Brain pericyte (primary cell): ENCODE measurements around the gene FHL2.
A peak's percentile ranks its signal among the peaks of the same experiment; 100 is the strongest.
"Not testable (repeated sequence)": the region's sequence is repeated elsewhere in the genome, so short reads cannot be mapped to it uniquely, and the experiment has no call there.

ENCODE experiments used
- DNase-seq: peaks from one replicate; pipeline ENCODE4 v3.0.0-alpha.2; 2012; ENCODE audit warnings: low read depth, low spot score

The FHL2 gene, protein sequence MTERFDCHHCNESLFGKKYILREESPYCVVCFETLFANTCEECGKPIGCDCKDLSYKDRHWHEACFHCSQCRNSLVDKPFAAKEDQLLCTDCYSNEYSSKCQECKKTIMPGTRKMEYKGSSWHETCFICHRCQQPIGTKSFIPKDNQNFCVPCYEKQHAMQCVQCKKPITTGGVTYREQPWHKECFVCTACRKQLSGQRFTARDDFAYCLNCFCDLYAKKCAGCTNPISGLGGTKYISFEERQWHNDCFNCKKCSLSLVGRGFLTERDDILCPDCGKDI

DNA sequence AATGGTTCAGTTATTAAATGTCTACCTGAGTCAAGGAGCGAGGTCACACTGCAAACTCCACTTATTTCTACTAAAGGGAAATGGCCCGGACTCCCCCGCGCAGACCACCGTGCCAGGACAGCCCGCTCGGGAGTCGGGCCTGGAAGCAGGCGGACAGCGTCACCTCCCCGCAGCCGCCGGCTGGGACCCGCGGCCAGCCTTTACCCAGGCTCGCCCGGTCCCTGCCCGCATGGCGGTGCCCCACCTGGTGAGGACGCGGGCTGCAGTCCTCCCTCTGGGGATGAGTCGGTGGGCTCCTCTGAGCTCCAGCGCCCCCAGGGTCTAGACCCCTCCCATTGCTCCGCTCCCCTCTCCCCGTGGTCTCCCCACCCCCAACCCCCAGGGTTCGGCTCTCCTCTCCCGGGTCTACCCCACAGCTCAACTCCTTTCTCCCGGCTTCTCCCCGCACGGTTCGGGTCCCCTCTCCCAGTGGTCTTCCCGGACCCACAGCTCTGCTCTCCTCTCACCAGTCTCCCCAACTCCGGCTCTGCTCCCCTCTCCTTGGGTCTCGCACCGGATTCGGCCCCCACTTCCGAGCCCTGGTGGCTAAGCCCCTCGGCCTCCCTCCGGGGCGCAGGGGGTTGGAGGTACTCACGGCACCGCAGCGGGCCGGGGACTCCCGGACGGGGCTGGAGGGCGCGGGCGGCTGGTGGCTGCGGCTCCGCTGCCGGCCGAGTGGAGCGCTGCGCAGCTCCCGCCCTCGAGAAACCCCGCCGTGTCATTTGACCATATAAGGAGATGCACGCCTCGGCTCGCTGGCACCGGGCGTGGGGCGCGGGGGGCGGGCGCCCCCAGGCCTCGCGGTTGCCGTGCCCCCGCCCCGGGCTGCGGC, at the start of gene FHL2:
Gene FHL2, minus strand, starts transcription at position 716 of the 871 bp plus-strand sequence. CDS start 12,535 bp downstream, outside the sequence.
- no peak for DNase-seq

DNA sequence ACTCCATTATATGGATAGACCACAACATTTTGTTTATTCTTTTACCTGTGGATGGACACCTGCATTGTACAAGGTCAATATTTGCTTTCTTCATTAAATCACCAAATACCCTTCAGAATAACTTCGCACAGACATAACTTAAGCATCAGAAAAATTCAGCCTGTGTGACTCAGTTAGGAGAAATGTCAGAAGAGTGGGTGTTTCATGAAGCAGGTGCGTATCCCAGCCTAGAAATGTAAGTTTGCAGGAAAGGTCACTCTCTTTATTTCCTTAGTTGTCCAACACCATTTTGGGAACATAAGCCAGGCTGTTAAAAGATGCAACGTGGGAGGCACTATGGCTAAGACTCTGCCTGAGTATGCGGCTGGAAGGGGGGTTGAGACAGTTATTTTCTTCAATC, 48.6 kb upstream of the FHL2 start:
- DNase-seq = no peak

DNA sequence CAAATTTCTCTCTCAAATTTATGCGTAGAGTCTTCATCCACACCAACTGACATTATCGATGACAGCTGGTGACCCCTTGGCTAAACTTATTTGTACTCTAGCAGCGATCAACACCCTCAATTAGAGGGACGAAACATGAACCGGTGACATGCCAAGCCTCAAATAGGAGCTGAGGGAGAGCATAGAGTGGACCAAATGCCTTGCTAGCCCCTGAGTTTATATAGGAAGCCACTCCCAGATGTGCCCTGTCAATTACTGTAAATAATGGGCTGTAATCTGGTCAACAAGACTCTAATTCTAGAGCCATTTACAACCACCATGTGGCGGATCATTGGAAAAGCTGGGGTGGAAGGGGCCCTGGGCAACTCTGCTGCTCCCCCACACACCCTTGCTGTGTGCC, 47.6 kb upstream of the FHL2 start:
- DNase-seq = no peak

DNA sequence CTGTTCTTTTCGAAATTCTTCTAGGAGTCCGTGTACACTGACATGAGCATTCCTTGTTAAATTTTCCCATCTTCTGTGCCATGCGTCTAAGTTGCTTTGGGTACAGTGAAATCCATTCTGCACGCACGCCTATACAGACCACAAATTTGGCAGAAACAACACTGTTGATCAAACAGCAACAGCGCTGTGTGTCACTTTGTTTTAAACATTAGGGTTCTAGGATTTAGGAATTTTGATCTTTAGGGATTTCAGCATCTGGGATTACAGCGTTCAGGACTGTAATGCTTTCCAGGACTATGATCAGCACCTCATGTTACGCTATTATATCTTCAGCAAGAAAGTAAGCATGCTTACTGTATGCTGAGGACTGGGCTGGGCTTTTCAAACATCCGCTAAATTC, 47.1 kb upstream of the FHL2 start:
- no peak for DNase-seq

- DNase-seq = no peak
These were observed 46.6 kb upstream of the FHL2 start for GRCh38 chr2:105445498-105445897.

DNA sequence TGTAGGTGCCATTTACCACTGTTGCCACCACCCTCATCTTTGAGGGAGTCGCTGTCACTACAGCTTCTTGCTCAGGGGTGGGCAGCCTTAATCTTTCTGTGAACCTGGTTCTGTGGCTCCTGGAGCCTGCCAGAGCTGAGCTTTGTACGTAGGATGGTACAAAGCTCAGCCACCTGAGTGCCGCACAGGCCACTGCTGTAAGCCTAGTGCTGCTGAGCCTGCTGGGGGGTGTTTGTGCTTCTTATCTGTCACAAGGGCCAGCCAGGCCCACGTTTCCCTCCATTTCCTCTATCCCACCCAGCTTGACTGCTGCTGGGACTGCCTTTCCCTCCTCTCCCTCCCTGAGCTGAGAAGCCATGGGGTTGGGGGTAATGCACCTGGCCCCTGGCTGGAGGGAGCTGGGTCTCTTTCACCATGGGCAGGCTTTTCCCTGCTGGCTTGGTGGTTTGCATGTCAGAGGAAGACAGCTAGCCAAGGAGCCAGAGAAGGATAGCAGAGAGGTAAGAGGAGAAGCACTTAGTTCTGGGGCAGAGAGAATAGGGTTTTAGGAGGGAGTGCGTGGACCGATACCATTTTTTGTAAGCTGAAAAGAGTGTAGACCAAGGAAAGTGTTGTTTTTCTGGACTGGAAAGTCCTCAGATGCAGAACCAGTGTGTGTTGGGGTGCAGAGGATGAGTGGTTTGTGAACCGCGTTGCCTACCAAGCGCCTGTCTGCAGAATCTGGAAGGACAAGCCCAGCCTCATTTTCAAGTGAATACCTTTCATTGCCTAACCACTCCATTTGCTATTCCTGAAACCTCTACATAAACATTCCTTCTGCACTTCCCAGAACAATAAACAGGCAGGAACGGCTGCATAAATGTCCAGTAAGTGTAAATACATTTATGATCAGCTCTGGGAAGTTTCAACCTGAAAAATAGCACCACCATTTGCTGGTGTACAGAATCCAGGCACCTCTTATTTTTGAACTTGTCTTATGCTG, 45.1 kb upstream of the FHL2 start:
- DNase-seq = no peak

GRCh38 chr2:105442721-105443120, 43.9 kb upstream of the FHL2 start:
- DNase-seq = no peak

DNA sequence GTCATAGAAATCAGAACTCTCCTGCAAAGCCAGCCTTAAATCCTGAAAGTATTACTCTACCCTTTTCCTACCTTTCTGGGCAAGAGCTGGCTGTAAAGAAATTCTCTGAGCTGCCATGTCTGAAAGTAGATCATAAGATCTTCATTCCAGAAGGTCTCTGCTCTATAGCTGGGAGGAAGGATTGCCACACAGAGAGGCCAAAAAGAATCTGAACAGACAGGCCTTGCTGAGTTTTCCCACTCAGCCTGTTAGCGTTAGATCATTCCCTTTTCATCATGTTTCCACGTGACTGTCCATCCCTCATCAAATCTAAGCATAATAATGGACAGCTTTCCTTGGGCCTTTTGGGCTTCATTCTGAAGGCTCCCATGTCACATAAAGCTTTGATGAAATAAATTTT, 43.2 kb upstream of the FHL2 start:
- no peak for DNase-seq

DNA sequence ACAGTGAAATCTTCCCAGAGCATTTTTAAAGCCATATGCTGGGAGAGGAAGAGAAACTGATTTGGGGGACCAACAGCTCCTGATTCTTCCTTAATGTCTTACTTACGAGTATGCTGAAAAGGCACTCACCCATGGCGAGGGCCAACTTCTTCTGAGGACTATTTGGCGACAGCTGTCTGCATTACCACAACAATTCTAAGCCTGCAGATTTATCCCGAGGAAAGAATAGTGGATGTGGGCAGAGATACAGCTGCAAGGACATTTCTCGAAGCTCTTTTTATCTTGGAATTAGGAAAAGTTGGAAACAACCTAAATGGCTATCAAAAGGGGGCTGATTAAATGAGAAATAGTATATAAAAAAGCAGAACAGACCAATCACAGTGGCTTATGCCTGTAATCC, 40.3 kb upstream of the FHL2 start:
- DNase-seq = no peak

- peak; percentile 72 for DNase-seq
These were observed 39.5 kb upstream of the FHL2 start for GRCh38 chr2:105438104-105438929.

DNA sequence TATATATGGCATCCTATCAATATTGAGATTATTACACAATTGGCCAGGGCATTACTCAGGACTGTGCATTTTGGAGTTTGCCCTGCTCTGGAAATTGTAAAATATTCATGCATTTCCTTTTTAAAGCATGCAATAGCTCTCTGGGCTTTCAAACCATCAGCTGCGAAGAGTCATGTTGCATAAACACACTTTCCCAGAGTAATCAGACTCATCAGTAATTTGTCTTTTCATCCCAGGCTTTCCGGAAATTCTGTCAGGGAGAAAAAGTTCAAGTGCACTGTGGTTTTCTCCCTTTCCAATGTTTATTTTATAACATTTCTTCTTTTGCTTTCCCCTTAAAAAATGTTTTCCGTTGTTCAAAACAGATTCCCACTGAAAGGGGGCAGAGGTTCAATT, 38.9 kb upstream of the FHL2 start:
- DNase-seq = peak; percentile 56

DNA sequence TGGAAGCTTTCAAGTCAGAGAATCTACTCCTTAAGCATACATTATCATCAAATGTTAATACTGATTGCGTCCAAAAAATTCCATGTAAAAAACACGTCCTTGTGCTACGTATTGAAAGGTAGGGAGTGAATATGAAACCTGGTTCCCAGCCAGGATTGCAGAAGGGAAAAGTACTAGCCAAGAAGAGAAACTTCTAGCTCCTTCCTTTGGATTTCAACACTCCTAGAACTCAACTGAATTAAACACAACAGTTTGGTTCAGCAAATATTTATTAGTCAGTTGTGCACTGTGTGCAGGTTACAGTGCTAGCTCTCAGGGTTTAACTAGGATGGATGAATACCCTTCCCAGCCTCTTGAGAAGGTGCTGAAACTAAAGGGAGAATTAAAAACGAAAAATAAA, 33.9 kb upstream of the FHL2 start:
- no peak for DNase-seq

- no peak for DNase-seq
These were observed 33.2 kb upstream of the FHL2 start for GRCh38 chr2:105432044-105432399.

GRCh38 chr2:105431367-105432043, 32.7 kb upstream of the FHL2 start:
- DNase-seq = no peak

- DNase-seq = no peak
These were observed 29.7 kb upstream of the FHL2 start for GRCh38 chr2:105428387-105429018.

GRCh38 chr2:105427485-105427884, 28.6 kb upstream of the FHL2 start:
- DNase-seq = no peak

- DNase-seq = no peak
These were observed 27.9 kb upstream of the FHL2 start for GRCh38 chr2:105426626-105427292.

GRCh38 chr2:105425936-105426625, 27.2 kb upstream of the FHL2 start:
- DNase-seq = no peak

DNA sequence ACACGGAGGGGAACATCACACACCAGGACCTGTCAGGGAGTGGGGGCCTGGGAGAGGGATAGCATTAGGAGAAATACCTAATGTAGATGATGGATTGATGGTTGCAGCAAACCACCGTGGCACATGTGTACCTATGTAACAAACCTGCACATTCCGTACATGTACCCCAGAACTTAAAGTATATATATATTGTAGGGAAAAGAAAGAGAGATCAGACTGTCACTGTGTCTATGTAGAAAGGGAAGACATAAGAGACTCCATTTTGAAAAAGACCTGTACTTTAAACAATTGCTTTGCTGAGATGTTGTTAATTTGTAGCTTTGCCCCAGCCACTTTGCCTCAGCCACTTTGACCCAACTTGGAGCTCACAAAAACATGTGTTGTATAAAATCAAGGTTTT, 26.0 kb upstream of the FHL2 start:
- DNase-seq = not testable (repeated sequence)
